ENCODE results near the gene NFKBIE.
"Not testable (repeated sequence)": the region's sequence is repeated elsewhere in the genome, so short reads cannot be mapped to it uniquely, and the experiment has no call there.

GRCh38 chr6:44314657-44315056, 49.3 kb upstream of the NFKBIE start:
- not testable (repeated sequence) for TF ChIP-seq CTCF (IDR thresholded peaks at IDR 0.05; ENCODE audit: insufficient read depth, low read depth, low read length); EZH2 (IDR thresholded peaks at IDR 0.05; ENCODE audit: insufficient read depth, low read length)
